Keratinocyte (primary cell): ENCODE results near the gene CCDC28B.

ENCODE experiments used
- CTCF ChIP-seq, 3 experiments: IDR thresholded peaks in 1 of 3; conservative IDR thresholded peaks in 1 of 3; optimal IDR thresholded peaks in 1 of 3; 2 replicates in 2 of 3; 3 replicates in 1 of 3; pipeline versions ENCODE3 to v1.5.1; 2011; ENCODE audit warnings: low read length in 3 of 3, mild to moderate bottlenecking in 3 of 3, moderate library complexity in 2 of 3, control low read depth in 1 of 3, inconsistent platforms in 1 of 3; ENCODE audit not compliant: insufficient read depth in 2 of 3; ENCODE audit errors: extremely low read depth in 1 of 3
- EZH2 ChIP-seq: IDR thresholded peaks from one replicate; pipeline ENCODE4 v1.6.1; 2012; ENCODE audit warnings: inconsistent platforms, mild to moderate bottlenecking, low read length, moderate library complexity

- TF ChIP-seq CTCF (optimal IDR thresholded peaks at IDR 0.05 in 1 of 3, IDR thresholded peaks at IDR 0.05 in 1 of 3, conservative IDR thresholded peaks at IDR 0.05 in 1 of 3; ENCODE audit: extremely low read depth in 1 of 3, insufficient read depth in 2 of 3, low read length in 3 of 3) (no peak), EZH2 (no peak)
Observed at GRCh38 chr1:32224285-32224684, 23.9 kb downstream of the CCDC28B start.
